GM21528 (cell line): Measurements from ENCODE around the gene ABCA1.
"Not testable (repeated sequence)": the region's sequence is repeated elsewhere in the genome, so short reads cannot be mapped to it uniquely, and the experiment has no call there.

ENCODE experiments used
- ATAC-seq: cut with Tn5 transposase; IDR thresholded peaks from one replicate; pipeline ENCODE4 v1.9.1; 2021; ENCODE audit warnings: mild to moderate bottlenecking, moderate library complexity; ENCODE audit not compliant: unreplicated experiment, low FRiP score

ABCA1 gene

DNA sequence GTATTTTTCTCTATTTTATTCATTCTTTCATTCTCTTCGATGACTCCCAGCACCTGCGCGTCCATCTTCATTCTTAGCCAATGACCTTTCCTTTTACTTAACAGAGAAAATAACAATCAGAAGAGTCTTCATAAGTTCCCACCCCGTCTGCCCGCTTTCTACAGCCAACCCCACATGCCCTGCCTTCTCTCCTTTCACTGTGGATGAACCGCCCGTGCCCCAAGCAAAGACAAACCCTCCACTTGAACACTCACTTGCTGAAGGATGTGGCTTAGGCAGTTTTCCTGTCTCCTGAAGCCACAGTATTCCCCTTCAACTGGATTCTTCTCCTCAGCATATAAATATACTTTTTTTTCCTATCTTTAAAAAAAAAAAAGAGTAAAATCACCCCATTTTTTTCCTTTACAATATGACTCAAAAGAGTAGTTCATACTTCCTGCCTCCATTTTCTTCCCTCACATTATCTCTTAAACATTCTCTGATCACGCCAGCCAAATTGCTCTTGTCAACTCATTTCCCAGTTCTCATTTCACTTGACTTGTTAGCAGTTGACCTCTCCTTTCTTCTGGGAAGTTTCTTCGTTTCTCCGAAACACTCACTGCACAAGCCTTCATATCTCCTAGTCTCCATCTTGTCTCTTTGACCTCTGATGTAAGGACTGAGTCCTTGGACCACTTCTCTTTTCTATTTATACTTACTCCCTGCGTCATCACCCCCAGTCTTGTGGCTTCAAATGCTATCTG is 153.0 kb downstream of the ABCA1 start:
- ATAC-seq, result peak; percentile 89

DNA sequence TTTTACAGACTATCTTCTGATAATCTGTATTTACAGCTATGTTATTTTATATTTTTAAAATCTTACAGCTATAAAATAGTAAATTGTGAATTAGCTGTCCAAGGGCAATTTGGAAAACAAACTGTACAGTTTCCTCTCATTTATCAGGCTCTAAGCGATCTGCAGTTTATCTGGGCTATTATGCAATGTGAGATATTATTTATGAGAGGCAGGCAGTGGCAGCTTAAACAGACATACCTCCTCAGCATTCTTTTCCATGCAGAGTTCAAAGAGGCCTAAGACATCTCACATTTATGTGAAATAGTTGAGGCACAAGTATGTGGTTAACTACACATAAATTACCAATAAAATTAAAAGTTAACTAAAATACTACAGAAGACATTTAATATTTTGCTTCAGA is 153.8 kb downstream of the ABCA1 start:
- no peak for ATAC-seq

DNA sequence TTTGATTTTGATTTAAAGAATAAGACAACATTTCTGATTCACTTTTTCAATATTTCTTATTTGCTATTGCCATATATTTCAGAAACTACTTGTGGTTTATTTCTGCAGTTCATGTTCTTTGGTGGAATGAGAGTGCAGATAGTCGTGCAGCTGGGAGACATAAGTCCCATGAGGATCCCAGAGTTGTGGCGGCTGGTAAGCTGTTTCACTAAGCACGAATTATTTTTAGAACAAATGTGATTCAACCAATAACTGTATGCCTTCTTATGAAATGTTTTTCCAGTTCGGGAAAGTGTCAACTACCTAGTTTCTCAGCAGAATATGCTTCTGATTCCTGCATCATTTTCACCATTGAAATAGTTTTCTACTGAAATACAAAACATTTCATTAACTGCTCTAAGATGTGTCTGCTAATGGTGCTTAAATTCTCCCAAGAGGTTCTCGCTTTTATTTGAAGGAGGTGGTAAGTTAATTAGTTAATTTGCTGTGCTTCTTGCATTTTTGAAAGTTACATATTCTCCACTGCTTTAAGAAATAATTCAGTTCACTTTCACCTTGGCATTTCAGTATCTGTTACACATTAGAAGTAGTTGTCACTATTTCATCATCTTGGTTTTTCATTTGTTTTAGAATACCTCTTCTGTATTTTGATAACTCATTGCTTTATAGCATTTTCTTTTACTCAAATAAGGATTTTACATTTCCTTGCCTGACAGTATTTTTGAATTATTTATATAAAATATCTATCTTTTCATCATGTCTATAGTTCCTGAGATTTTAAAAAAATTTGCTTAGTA is 155.0 kb downstream of the ABCA1 start:
- ATAC-seq, result no peak

DNA sequence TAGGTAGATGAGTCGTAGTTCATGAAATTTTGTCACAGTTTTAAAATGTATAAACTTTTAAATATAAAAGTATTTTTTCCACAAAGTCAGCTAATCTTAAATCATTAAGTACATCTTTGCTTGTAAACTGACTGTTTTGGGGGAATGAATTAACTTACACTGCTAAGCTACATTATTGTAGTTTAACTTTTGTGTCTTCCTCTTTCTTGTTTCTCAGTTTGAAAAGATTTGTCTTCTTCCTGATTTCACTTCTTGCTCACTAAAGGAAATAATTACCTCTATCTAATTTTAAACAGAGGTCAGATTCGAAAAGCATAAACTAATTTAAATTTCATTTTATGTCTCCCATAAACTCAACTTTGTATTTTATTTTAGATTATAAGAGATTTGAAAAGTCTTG is 158.3 kb downstream of the ABCA1 start:
- ATAC-seq, result peak; percentile 30

DNA sequence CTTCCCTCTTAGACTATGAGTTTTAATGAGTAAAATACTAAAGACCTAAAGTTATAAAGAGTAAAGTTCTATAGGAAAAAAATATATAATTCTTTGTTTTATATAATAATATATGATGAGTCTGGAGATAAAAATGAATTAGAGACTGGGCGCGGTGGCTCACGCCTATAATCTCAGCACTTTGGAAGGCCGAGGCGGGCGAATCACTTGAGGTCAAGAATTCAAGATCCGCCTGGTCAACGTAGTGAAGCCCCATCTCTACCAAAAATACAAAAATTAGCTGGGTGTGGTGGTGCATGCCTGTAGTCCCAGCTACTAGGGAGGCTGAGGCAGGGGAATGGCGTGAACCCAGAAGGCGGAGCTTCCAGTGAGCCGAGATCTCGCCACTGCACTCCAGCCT is 158.9 kb downstream of the ABCA1 start:
- ATAC-seq, result not testable (repeated sequence)

DNA sequence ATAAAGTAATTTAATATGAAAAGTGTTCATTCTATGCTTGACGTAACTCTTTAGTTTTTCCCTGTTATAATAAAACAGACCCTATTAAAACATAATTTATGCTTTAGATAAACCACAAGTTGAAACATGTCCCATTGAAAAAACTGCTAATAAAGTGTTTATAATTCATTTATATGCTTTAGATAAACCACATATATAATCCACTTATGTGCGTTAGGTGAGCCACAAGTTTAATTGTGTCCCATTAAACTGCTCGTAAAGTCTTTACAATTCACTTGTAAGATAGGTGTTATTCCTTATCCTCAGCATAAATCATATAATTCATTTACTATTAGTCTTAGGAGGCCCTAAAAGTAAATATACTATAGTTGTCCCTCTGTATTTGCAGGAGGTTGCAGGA is 160.4 kb downstream of the ABCA1 start:
- no peak for ATAC-seq

DNA sequence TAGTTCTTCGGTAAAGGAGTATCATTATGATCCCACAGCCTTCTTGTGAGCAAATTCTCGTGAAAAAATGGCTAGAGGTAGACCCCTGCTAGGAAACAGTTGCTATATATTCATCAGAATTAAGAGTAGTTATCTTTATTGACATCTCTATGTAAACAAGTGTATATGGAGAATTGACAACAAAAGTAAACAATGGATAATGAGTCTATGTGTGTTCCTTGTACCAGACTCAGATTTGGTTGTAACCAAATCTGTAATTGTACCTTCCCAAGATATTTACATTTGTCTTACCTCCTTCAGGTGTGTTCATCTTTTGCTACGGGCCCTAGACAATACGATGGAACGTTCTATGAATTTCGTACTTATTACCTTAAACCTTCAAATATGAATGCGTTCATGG is 161.9 kb downstream of the ABCA1 start:
- ATAC-seq, result no peak

DNA sequence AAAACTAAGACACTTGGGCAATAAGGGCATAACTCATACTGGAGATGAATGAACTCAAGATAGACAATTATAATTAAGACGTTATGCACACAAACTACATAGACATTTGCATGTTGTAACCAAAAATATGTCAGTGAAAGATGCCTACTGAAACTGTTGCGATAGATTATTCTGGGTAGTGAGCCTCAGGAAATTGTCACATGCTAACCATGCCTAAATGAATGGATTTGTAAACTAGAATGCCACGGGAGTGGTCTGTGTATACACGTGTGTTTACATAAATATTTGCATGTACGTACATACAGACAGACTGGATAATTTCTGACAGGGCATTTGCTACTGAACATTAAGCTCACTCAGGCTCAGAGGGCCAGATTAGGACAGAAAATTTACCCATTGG is 162.8 kb downstream of the ABCA1 start:
- peak; percentile 33 for ATAC-seq

DNA sequence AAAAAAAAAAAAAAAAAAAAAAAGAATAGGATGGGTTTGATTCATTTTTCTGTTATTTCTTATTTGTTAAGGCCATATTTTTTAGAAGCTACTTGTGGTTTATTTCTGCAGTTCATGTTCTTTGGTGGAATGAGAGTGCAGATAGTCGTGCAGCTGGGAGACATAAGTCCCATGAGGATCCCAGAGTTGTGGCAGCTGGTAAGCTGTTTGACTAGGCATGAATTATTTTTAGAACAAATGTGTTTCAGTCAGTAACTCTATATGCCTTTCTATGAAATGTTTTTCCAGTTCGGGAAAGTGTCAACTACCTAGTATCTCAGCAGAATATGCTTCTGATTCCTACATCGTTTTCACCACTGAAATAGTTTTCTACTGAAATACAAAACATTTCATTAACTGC is 169.0 kb downstream of the ABCA1 start:
- no peak for ATAC-seq

DNA sequence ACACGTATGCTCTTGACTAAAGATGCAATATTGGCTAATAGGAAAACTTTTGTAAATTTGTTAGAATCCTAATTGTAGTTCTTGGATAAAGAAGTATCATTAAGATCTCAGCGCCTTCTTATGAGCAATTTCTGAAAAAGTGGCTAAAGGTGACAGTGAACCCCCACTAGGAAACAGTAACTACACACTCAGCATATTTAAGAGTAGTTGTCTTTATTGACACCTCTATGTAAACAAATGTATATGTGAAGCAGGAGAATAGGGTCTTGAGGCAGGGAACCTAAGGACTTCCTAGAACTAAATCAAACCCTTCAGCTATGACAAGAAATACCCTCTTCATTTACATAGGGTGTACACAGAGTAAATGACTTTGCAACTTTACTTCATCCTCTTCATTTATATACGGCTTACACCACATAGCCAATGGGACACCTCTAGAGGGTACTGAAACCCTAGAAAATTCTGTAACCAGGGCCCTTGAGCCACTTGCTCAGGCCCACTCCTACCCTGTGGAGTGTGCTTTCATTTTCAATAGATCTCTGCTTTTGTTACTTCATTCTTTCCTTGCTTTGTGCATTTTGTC is 177.7 kb downstream of the ABCA1 start:
- ATAC-seq, result peak; percentile 23

DNA sequence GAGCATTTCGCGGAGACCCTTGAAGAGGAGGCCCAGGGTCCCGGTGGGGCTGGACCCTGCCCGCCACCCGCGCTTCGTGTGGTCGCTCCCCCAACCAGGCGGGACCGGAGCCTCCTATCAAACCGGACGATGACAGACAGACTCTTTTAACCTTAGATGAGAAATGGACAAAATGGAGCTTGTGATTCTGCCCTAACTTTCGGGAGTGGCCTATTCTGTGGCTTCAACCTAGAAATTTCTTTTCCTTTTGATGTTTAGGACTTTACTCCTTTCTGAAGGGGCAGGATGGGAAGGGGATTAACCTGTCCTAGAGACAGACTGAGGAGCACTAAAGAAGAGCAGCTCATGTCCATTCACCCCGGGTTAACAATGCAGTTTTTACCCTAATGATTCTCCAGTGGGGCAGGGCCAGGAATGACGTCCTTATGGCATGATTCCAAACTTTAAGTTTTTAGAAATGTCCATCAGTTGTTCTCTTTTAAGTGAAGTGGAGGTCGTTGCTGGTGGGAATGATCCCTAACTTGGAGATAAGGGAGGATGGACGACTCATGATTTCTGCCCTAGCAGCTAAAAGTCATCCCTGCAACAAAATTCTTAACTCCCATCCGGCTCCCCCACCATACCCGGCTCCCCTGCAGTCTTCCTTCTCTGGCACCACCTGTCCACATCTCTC is 179.5 kb downstream of the ABCA1 start:
- ATAC-seq, result peak; percentile 3

DNA sequence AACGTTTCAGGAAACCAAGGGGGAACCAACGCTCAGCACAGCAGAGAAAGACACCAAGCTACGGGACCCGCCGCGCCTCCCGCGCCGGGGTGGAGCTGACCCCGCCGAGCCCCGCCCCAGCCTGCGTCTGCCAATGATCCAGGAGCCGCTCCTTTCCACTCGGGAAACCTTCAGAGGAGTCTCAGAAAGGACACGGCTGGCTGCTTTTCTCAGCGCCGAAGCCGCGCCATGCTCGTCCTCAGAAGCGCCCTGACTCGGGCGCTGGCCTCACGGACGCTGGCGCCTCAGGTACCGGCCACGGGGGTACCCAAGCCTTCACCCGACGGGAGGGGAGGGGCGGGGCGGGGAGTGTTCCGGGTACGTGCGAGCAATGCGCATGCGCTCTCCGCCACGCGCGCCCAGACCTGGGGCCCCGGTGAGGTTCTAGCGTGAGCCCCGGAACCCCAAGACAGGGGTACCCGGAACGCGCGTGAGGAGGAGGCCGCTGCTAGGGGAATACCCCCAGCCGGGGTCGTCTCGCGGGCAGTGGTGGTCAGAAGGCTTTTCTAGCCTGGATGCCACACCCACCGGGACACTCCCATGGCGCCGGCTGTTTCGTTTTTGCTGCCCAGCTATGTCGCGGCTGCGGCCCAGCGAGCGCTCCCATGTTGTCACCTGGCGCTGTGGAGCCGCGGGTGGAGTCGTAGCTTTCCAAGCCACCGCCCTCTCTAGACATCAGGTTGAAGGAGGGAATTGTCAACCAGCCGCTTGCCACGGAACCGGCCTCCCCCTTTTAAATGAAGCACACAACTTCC is 180.2 kb downstream of the ABCA1 start, which contains the start of gene NIPSNAP3A:
TSS of gene NIPSNAP3A (plus strand) at position 119 of the 794 bp plus-strand sequence. CDS start at position 229, 110 bp downstream.
- ATAC-seq, result peak; percentile 92

DNA sequence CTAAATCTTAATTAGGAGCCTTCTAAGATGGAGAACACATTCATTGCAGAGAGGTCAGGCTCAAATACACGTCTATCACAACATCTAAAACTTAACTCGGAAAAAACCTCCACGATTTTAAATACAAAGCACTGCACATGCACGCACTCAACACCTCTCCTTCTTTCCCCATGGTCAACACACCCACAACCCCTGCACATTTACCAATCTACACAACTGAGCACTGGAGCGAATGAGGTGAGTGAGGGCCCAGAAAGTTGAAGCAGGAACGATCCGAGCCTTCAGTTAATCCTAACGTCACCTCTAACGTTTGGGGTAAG is 180.8 kb downstream of the ABCA1 start:
- no peak for ATAC-seq

DNA sequence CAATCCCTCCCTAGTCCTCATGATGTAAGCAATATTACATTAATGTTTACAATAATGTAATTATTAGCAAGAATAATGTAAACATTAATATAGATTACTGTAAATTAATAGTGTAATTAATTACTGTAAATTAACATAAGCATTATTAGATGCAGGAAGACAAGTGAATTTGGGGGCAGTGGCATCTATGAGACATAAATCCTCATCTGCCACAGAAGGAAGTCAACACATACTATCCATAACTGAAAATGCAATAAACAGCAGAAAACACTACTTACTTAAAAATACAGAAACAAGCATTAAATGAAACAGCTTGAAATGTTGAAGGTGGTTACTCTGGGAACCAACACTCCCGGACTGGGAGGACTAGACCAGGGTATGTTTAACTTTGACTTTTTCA is 181.2 kb downstream of the ABCA1 start:
- ATAC-seq, result no peak

DNA sequence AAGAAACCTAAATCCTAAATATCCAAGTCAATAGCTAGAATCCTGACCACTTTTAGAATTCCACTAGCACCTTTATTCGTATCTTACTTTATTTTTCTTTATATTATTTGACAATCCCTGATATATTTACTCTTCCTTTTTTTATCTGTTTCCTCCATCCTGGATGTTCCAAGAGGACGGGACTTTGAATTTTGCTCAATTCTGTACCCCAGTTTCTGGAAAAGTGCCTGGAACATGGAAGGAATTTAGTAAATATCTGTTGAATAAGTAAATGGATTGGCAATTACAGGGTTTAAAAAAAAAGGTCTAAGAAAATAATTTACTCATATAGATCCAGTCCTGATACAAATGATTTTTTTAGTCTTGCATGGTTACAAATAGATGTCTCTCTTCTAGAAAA is 181.7 kb downstream of the ABCA1 start:
- no peak for ATAC-seq

DNA sequence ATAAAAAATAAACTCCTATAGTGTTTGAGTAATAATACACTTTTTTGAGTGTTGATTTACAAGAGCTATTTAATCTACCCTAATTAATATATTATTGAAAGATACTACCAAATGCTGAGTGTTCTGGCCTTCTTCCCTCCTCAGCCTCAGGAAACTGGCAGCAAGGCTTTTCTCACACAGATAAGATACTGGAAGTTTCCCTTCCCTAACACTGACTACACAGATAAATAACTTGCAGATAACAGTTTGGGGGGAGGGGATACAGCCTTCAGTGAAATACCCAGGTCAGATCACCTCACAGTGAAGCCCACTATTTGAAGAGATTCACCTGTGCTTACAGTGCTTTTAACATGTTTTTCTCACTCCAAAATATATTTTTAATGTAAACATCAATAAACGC is 182.1 kb downstream of the ABCA1 start:
- no peak for ATAC-seq

DNA sequence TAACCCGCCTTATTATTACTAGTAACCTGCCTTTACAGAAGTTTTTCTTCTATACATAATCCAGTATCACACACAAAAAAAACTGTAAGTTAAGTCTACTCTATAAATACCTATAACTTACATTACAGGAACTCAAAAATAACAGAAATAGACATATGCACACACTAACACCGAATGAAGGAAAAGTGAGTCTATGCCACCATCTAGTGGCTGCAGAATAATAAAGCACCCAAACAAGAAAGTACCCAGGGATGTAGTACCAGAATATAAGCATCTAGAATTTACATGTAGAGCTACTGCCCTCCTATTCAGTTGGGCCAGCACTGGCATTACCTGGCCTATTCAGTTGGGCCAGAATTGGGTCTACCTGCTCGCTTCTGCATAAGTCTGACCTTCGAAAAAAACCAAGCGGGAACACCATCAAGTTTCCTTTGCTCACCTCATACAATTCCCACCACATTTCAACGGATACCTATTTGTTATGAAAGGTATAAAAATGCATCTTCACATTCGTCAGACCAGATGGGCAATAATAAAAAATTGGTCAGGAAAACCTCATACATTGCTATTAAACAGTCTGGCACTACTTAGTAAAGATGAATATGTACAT is 184.5 kb downstream of the ABCA1 start:
- ATAC-seq, result peak; percentile 40

DNA sequence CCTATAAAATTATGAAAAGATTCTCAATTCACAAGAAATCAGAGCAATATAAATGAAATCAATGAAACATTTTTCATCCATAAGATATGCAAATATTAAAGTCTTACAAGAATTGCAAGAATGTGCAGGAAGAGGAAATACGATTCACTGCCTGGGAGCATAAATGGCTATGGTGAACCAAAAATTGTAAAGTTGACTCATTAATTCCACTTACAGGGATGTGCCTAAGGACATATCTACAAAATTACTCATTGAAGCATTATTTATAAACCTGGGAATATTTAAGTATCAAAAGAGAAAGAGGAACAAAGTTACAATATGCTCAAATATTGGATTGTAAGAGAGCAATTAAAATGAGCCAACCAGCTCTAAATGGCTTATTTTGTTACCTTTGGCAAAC is 187.3 kb downstream of the ABCA1 start:
- ATAC-seq, result no peak

DNA sequence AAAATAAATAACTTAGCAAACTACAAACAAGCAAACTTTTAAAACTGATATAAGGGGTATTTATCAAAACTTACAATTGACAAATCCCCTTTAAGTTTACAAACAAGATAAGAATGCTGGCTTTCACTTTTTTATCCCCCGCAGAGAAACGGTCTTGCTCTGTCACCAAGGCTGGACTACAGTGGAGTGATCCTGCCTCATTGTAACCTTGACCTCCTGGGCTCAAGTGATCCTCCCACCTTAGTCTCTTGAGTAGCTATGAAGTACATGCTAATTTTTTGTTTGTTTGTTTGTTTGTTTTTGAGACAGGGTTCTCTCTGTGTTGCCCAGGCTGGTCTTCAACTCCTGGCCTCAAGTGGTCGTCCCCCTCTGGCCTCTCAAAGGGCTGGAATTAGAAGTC is 189.5 kb downstream of the ABCA1 start:
- no peak for ATAC-seq
